Stimulated activated CD4-positive, alpha-beta T cell treated with anti-CD3 and anti-CD28 coated beads, Interleukin-15, amount 100 ng/mL, for 24 hours (primary cell): ENCODE data around the gene ZNF705A.
"Not testable (repeated sequence)": the region's sequence is repeated elsewhere in the genome, so short reads cannot be mapped to it uniquely, and the experiment has no call there.

Experiments
- DNase-seq: peaks from one replicate; pipeline ENCODE4 v3.0.0-alpha.2; 2020

ZNF705A gene

GRCh38 chr12:8156845-8157244 lies at the start of gene ZNF705A:
Gene ZNF705A (plus strand): TSS chr12:8157015. CDS start chr12:8172626, 15,611 bp downstream.
- no peak for DNase-seq

GRCh38 chr12:8108808-8109398 lies 47.9 kb upstream of the ZNF705A start:
- DNase-seq: peak; percentile 85

- DNase-seq: not testable (repeated sequence)
Observed at GRCh38 chr12:8113117-8113516, 43.7 kb upstream of the ZNF705A start.

GRCh38 chr12:8120072-8120713 lies 36.6 kb upstream of the ZNF705A start:
- no peak for DNase-seq

GRCh38 chr12:8123124-8123912 lies 33.5 kb upstream of the ZNF705A start, which contains the start of gene CLEC4A:
Gene CLEC4A (plus strand): TSS chr12:8123617. CDS start chr12:8123879, 262 bp downstream.
- no peak for DNase-seq

- no peak for DNase-seq
Observed at GRCh38 chr12:8127138-8127537, 29.7 kb upstream of the ZNF705A start.

GRCh38 chr12:8133636-8134397 lies 23.0 kb upstream of the ZNF705A start:
- peak; percentile 6 for DNase-seq

- DNase-seq: not testable (repeated sequence)
Observed at GRCh38 chr12:8134398-8134930, 22.4 kb upstream of the ZNF705A start.

- not testable (repeated sequence) for DNase-seq
Observed at GRCh38 chr12:8141647-8142046, 15.2 kb upstream of the ZNF705A start.

GRCh38 chr12:8143261-8143660 lies 13.6 kb upstream of the ZNF705A start:
- no peak for DNase-seq

GRCh38 chr12:8145754-8146441 lies 10.9 kb upstream of the ZNF705A start:
- DNase-seq: no peak

GRCh38 chr12:8146442-8146771 lies 10.4 kb upstream of the ZNF705A start:
- no peak for DNase-seq

GRCh38 chr12:8154526-8154925 lies 2.3 kb upstream of the ZNF705A start:
- no peak for DNase-seq

GRCh38 chr12:8156416-8156815 lies 399 bp upstream of the ZNF705A start:
- no peak for DNase-seq

- no peak for DNase-seq
Observed at GRCh38 chr12:8157484-8158198, 826 bp downstream of the ZNF705A start.

GRCh38 chr12:8172911-8173310 lies 16.1 kb downstream of the ZNF705A start:
- DNase-seq: not testable (repeated sequence)

- DNase-seq: peak; percentile 72
Observed at GRCh38 chr12:8179989-8180585, 23.3 kb downstream of the ZNF705A start.

- not testable (repeated sequence) for DNase-seq
Observed at GRCh38 chr12:8181271-8181670, 24.5 kb downstream of the ZNF705A start.

- not testable (repeated sequence) for DNase-seq
Observed at GRCh38 chr12:8182923-8183322, 26.1 kb downstream of the ZNF705A start.

- DNase-seq: not testable (repeated sequence)
Observed at GRCh38 chr12:8183346-8183745, 26.5 kb downstream of the ZNF705A start.

- DNase-seq: not testable (repeated sequence)
Observed at GRCh38 chr12:8184206-8184605, 27.4 kb downstream of the ZNF705A start.
